IMR-90 (cell line): ENCODE measurements around the gene PRSS12. TPM values are rescaled to one million over a fixed set of nuclear protein-coding genes. Genes with fewer than 3 reads are reported as not detected.

ENCODE experiments used
- ATAC-seq: fragments of 200-7000 bp; cut with Tn5 transposase; 2 replicates; pipeline ENCODE4 v1.9.1; 2020; ENCODE audit warnings: low read depth, mild to moderate bottlenecking, moderate library complexity
- BruUV-seq: library from RNA; stranded (reverse); fragments of 400-500 nt; replicated peaks from 2 replicates; lab custom pipeline; 2021; lab: Mats Ljungman, UMichigan
- CTCF ChIA-PET: fragments of 300-600 bp; formaldehyde crosslinking; extraction: SDS; loops from one replicate; lab custom pipeline; 2021; ENCODE audit warnings: antibody characterized with exemption; lab: Yijun Ruan, JAX
- POLR2A ChIA-PET: fragments of 300-600 bp; sonication (Branson Sonifier 250); formaldehyde crosslinking; loops from one replicate; lab custom pipeline; 2022; ENCODE audit warnings: antibody characterized with exemption; ENCODE audit not compliant: unreplicated experiment; lab: Charles Lee
- DNase-seq: peaks from one replicate; pipeline ENCODE4 v3.0.0; 2013
- H2AFZ ChIP-seq: replicated peaks from 2 replicates; pipeline ENCODE3; 2013; ENCODE audit warnings: low read length, mild to moderate bottlenecking; ENCODE audit not compliant: poor library complexity
- H2AK5ac ChIP-seq: 2 replicates; pipeline ENCODE4 v1.6.1; 2013; ENCODE audit warnings: low read depth, low read length, inconsistent platforms
- H2AK9ac ChIP-seq: replicated peaks from 2 replicates; pipeline ENCODE3; 2013; ENCODE audit warnings: mild to moderate bottlenecking, low read depth, low read length, moderate library complexity; ENCODE audit not compliant: poor library complexity
- H2BK120ac ChIP-seq: 2 replicates; pipeline ENCODE4 v1.6.1; 2013; ENCODE audit warnings: low read depth, low read length, inconsistent platforms
- H2BK15ac ChIP-seq: 3 replicates; pipeline ENCODE4 v1.6.1; 2013; ENCODE audit warnings: low read depth, low read length, inconsistent platforms
- H2BK20ac ChIP-seq: 2 replicates; pipeline ENCODE4 v1.6.1; 2013; ENCODE audit warnings: low read depth, mild to moderate bottlenecking, inconsistent platforms, low read length, moderate library complexity
- H2BK5ac ChIP-seq: 2 replicates; pipeline ENCODE4 v1.6.1; 2013; ENCODE audit warnings: mild to moderate bottlenecking, low read depth, low read length, inconsistent platforms; ENCODE audit not compliant: poor library complexity, severe bottlenecking
- H3K14ac ChIP-seq: replicated peaks from 2 replicates; pipeline ENCODE4 v1.6.1; 2013; ENCODE audit warnings: low read depth, low read length, inconsistent platforms
- H3K18ac ChIP-seq: 2 replicates; pipeline ENCODE4 v1.6.1; 2013; ENCODE audit warnings: low read depth, low read length, control low read depth
- H3K23ac ChIP-seq: 2 replicates; pipeline ENCODE4 v1.6.1; 2013; ENCODE audit warnings: low read depth, low read length, inconsistent platforms
- H3K27ac ChIP-seq: 2 replicates; pipeline ENCODE4 v1.5.1; 2013; ENCODE audit warnings: mild to moderate bottlenecking, control low read depth, low read length; ENCODE audit not compliant: insufficient read depth
- H3K27me3 ChIP-seq: 2 replicates; pipeline ENCODE4 v1.6.1; 2013; ENCODE audit warnings: low read length; ENCODE audit not compliant: control insufficient read depth, insufficient read depth
- H3K36me3 ChIP-seq: 2 replicates; pipeline ENCODE4 v1.6.1; 2013; ENCODE audit warnings: low read length, mixed read lengths; ENCODE audit not compliant: control insufficient read depth, insufficient read depth
- H3K4ac ChIP-seq: 2 replicates; pipeline ENCODE4 v1.6.1; 2013; ENCODE audit warnings: low read depth, low read length, inconsistent platforms
- H3K4me1 ChIP-seq: 2 replicates; pipeline ENCODE4 v1.6.1; 2013; ENCODE audit warnings: low read length, mixed read lengths; ENCODE audit not compliant: control insufficient read depth, insufficient read depth
- H3K4me2 ChIP-seq: 2 replicates; pipeline ENCODE4 v1.6.1; 2013; ENCODE audit warnings: low read depth, mild to moderate bottlenecking, control low read depth, low read length, moderate library complexity
- H3K4me3 ChIP-seq: 2 replicates; pipeline ENCODE4 v1.5.1; 2013; ENCODE audit warnings: low read depth, mild to moderate bottlenecking, control low read depth, low read length, moderate library complexity; ENCODE audit not compliant: insufficient read depth
- H3K56ac ChIP-seq: 2 replicates; pipeline ENCODE4 v1.6.1; 2013; ENCODE audit warnings: low read length, inconsistent platforms; ENCODE audit not compliant: insufficient read depth; ENCODE audit errors: extremely low read depth
- H3K79me1 ChIP-seq, 2 experiments: 2 replicates each; pipeline ENCODE4 v1.6.1; 2013; ENCODE audit warnings: low read length in 2 of 2, inconsistent platforms in 1 of 2, low read depth in 1 of 2
- H3K9ac ChIP-seq: 2 replicates; pipeline ENCODE4 v1.6.1; 2013; ENCODE audit warnings: low read depth, low read length, control low read depth
- H3K9me1 ChIP-seq: 2 replicates; pipeline ENCODE4 v1.6.1; 2013; ENCODE audit warnings: low read length, inconsistent platforms; ENCODE audit not compliant: insufficient read depth
- H3K9me3 ChIP-seq: 2 replicates; pipeline ENCODE4 v1.6.1; 2013; ENCODE audit warnings: low read length; ENCODE audit not compliant: control insufficient read depth, insufficient read depth
- H4K20me1 ChIP-seq: 2 replicates; pipeline ENCODE4 v1.6.1; 2013; ENCODE audit warnings: low read length, inconsistent platforms; ENCODE audit not compliant: insufficient read depth
- H4K5ac ChIP-seq: 2 replicates; pipeline ENCODE4 v1.6.1; 2013; ENCODE audit warnings: mild to moderate bottlenecking, low read depth, low read length, control low read depth
- H4K8ac ChIP-seq, 2 experiments: 2 replicates each; pipeline ENCODE4 v1.6.1; 2013; ENCODE audit warnings: low read depth in 2 of 2, low read length in 2 of 2, control low read depth in 1 of 2, inconsistent platforms in 1 of 2
- H4K91ac ChIP-seq: 2 replicates; pipeline ENCODE4 v1.6.1; 2013; ENCODE audit warnings: low read depth, low read length, inconsistent platforms; ENCODE audit not compliant: insufficient read depth
- BHLHE40 ChIP-seq: fragments of 150-350 bp; IDR thresholded peaks from 2 replicates; pipeline ENCODE4 v1.6.1; 2016; ENCODE audit warnings: mild to moderate bottlenecking, low read depth, low read length
- CEBPB ChIP-seq: IDR thresholded peaks from 2 replicates; pipeline ENCODE4 v1.6.1; 2012; ENCODE audit warnings: low read depth, low read length, improper control_type of control experiment
- CHD1 ChIP-seq: IDR thresholded peaks from 2 replicates; pipeline ENCODE4 v1.6.1; 2012; ENCODE audit warnings: low read depth, low read length, improper control_type of control experiment
- MAFK ChIP-seq: IDR thresholded peaks from 2 replicates; pipeline ENCODE4 v1.6.1; 2012; ENCODE audit warnings: low read depth, low read length, improper control_type of control experiment
- MAZ ChIP-seq: IDR thresholded peaks from 2 replicates; pipeline ENCODE4 v1.6.1; 2012; ENCODE audit warnings: low read depth, mild to moderate bottlenecking, low read length, improper control_type of control experiment, moderate library complexity, borderline replicate concordance
- MXI1 ChIP-seq: IDR thresholded peaks from 2 replicates; pipeline ENCODE4 v1.6.1; 2012; ENCODE audit warnings: low read depth, mild to moderate bottlenecking, low read length, moderate library complexity, borderline replicate concordance
- NFE2L2 ChIP-seq: fragments of 150-350 bp; IDR thresholded peaks from 2 replicates; pipeline ENCODE4 v1.6.1; 2016; ENCODE audit warnings: low read depth, mild to moderate bottlenecking, low read length
- POLR2A ChIP-seq: IDR thresholded peaks from 2 replicates; pipeline ENCODE4 v1.6.1; 2012; ENCODE audit warnings: mild to moderate bottlenecking, low read depth, low read length
- RAD21 ChIP-seq: IDR thresholded peaks from 2 replicates; pipeline ENCODE4 v1.6.1; 2012; ENCODE audit warnings: low read length, improper control_type of control experiment
- RCOR1 ChIP-seq: IDR thresholded peaks from 2 replicates; pipeline ENCODE4 v1.6.1; 2012; ENCODE audit warnings: mild to moderate bottlenecking, low read length, improper control_type of control experiment; ENCODE audit not compliant: insufficient replicate concordance
- RFX5 ChIP-seq: IDR thresholded peaks from 2 replicates; pipeline ENCODE4 v1.8.0; 2012; ENCODE audit warnings: low read depth, mild to moderate bottlenecking, low read length, moderate library complexity
- SMC3 ChIP-seq: fragments of 150-350 bp; IDR thresholded peaks from 2 replicates; pipeline ENCODE4 v1.6.1; 2016; ENCODE audit warnings: low read depth, mild to moderate bottlenecking, antibody characterized with exemption, low read length, moderate library complexity
- WGBS, 2 experiments: methylation state at CpG; one replicate each; pipeline versions ENCODE4 v1.1.5 to v1.1.7; 2013; ENCODE audit warnings: missing lambda C conversion rate in 2 of 2; ENCODE audit not compliant: insufficient read length in 1 of 2; ENCODE audit errors: extremely low coverage in 2 of 2; 5-methylcytosine and 5-hydroxymethylcytosine counted together
- dilution Hi-C: fragments of 300-500 bp; cut with HindIII; formaldehyde crosslinking; loops from one replicate; pipeline ENCODE4 v1.14.3; 2018; ENCODE audit warnings: low sequenced_read_pairs; ENCODE audit not compliant: unreplicated experiment
- in situ Hi-C: fragments of 300-500 bp; cut with MboI; formaldehyde crosslinking; loops from 3 replicates; pipeline ENCODE4 v1.14.3; 2019; ENCODE audit warnings: low sequenced_read_pairs, inconsistent platforms, mixed read lengths
- intact Hi-C: fragments of 100-400 bp; cut with micrococcal nuclease; formaldehyde crosslinking; loops from 2 replicates; pipeline ENCODE4 v1.10.0; 2022
- polyA plus RNA-seq, 3 experiments: library from polyadenylated mRNA; depleted of rRNA; stranded (reverse); fragments of >200 nt; gene quantifications; 2 replicates each; pipeline ENCODE4 v1.2.3, GENCODE V29; 2012; ENCODE audit warnings: low replicate concordance in 1 of 3
- total RNA-seq: library from RNA; depleted of rRNA; stranded (reverse); fragments of >200 nt; gene quantifications from 2 replicates; pipeline ENCODE4 v1.2.3, GENCODE V29; 2012
- TF ChIP-seq, protein P1 (sequence below): conservative IDR thresholded peaks from 2 replicates; pipeline ENCODE4 v1.5.1; 2012; ENCODE audit warnings: mild to moderate bottlenecking, low read depth, low read length, improper control_type of control experiment

PRSS12 gene
- total and polyA plus RNA-seq, 2 of the 4 experiments (the other 2 are of a cell fraction): 51.1 to 71.5 TPM

DNA sequence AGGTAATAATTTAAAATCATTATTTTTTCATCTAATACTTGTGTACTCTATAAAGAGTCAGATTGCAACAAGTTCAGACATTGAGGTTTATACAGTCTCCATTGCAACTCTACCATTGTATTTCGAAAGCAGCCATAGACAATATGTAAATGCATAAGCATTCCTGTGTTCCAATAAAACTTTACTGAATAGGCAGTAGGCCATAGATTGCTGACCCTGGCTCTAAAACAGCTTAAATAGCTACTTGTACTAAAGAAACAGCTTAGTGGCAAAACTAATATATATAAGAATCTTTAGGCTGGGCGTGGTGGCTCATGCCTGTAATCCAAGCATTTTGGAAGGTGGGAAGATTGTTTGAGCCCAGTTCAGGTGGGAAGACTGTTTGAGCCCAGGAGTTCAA lies 115.3 kb downstream of the PRSS12 start:
- Histone ChIP-seq H3K4me3 (no peak overlapping the region), H3K4ac (no peak overlapping the region), H3K9me3 (no peaks in the 10 kb centered on the region), H2AFZ (no peak overlapping the region), H4K20me1 (no peaks in the 10 kb centered on the region), H3K9ac (no peak overlapping the region), H3K18ac (no peak overlapping the region), H2BK120ac (no peak overlapping the region), H3K56ac (no peak overlapping the region), H3K27ac (no peak overlapping the region), H3K4me1 (no peaks in the 10 kb centered on the region), H3K9me1 (no peaks in the 10 kb centered on the region), H4K8ac (no peak overlapping the region), H2AK9ac (no peak overlapping the region), H4K91ac (no peak overlapping the region), H3K79me1 (no peaks in the 10 kb centered on the region), H2BK5ac (no peak overlapping the region), H4K5ac (no peak overlapping the region), H3K4me2 (no peak overlapping the region), H2AK5ac (no peak overlapping the region), H3K36me3 (no peaks in the 10 kb centered on the region), H3K27me3 (no peaks in the 10 kb centered on the region; the same call in 1 of the 2 replicates), H3K23ac (no peak overlapping the region), H2BK15ac (no peak overlapping the region), H2BK20ac (no peak overlapping the region), H3K14ac (no peak overlapping the region)
- in situ Hi-C loops (loop anchor here (25.0 kb wide), 1 partner anchor 675 kb away; no protein-coding TSS in a partner anchor), dilution Hi-C loops (no loop called here), intact Hi-C loops (no loop called here)
- no TSS peak for BruUV-seq
- ChIA-PET POLR2A (no interaction called here), CTCF (interaction anchor here (0.9 kb wide), 1 partner anchor 13 kb away, joined by 4 read pairs; no protein-coding TSS in a partner anchor)
- ATAC-seq: no peak
- no peak for TF ChIP-seq RFX5
- no peak for TF ChIP-seq MAFK
- TF ChIP-seq CEBPB: no peak
- TF ChIP-seq BHLHE40: no peak
- TF ChIP-seq, protein P1, sequence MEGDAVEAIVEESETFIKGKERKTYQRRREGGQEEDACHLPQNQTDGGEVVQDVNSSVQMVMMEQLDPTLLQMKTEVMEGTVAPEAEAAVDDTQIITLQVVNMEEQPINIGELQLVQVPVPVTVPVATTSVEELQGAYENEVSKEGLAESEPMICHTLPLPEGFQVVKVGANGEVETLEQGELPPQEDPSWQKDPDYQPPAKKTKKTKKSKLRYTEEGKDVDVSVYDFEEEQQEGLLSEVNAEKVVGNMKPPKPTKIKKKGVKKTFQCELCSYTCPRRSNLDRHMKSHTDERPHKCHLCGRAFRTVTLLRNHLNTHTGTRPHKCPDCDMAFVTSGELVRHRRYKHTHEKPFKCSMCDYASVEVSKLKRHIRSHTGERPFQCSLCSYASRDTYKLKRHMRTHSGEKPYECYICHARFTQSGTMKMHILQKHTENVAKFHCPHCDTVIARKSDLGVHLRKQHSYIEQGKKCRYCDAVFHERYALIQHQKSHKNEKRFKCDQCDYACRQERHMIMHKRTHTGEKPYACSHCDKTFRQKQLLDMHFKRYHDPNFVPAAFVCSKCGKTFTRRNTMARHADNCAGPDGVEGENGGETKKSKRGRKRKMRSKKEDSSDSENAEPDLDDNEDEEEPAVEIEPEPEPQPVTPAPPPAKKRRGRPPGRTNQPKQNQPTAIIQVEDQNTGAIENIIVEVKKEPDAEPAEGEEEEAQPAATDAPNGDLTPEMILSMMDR: no peak
- TF ChIP-seq CHD1: no peak
- no peak for TF ChIP-seq POLR2A
- no peak for TF ChIP-seq RAD21
- TF ChIP-seq MAZ: no peak
- no peak for TF ChIP-seq SMC3
- no peak for TF ChIP-seq MXI1
- TF ChIP-seq RCOR1: no peak
- no peak for TF ChIP-seq NFE2L2
- no CpG with 5 or more reads among the region's 2 CpGs for WGBS, 2 experiments
- DNase-seq: no peak
